HEK293 (cell line): ENCODE measurements around the gene MEST.

Experiments
- ATF2 ChIP-seq: fragments of 450-650 bp; formaldehyde crosslinking; IDR thresholded peaks from 2 replicates; pipeline ENCODE4 v1.5.1; 2016; ENCODE audit warnings: missing biosample characterization, missing genetic modification characterization, low read depth
- CTCF ChIP-seq: fragments of 450-650 bp; formaldehyde crosslinking; IDR thresholded peaks from 2 replicates; pipeline ENCODE4 v1.5.1; 2016; ENCODE audit warnings: missing biosample characterization, missing genetic modification characterization
- PRDM1 ChIP-seq: fragments of 450-650 bp; formaldehyde crosslinking; IDR thresholded peaks from 2 replicates; pipeline ENCODE4; 2016; ENCODE audit warnings: missing biosample characterization, missing genetic modification characterization
- ZNF146 ChIP-seq: fragments of 450-650 bp; formaldehyde crosslinking; IDR thresholded peaks from 2 replicates; pipeline ENCODE4 v1.5.1; 2016; ENCODE audit warnings: missing biosample characterization, missing genetic modification characterization
- ZNF169 ChIP-seq: fragments of 450-650 bp; formaldehyde crosslinking; IDR thresholded peaks from 2 replicates; pipeline ENCODE4 v1.5.1; 2016; ENCODE audit warnings: missing biosample characterization, missing genetic modification characterization
- ZNF404 ChIP-seq: fragments of 450-650 bp; formaldehyde crosslinking; IDR thresholded peaks from 2 replicates; pipeline ENCODE4 v1.5.1; 2017; ENCODE audit warnings: missing biosample characterization, missing genetic modification characterization
- ZNF501 ChIP-seq: fragments of 450-650 bp; formaldehyde crosslinking; IDR thresholded peaks from 2 replicates; pipeline ENCODE4 v1.5.1; 2016; ENCODE audit warnings: missing biosample characterization, missing genetic modification characterization
- ZNF571 ChIP-seq: fragments of 450-650 bp; formaldehyde crosslinking; IDR thresholded peaks from 2 replicates; pipeline ENCODE4 v1.5.0; 2017; ENCODE audit warnings: missing biosample characterization, missing genetic modification characterization
- TF ChIP-seq, protein P1 (sequence below): fragments of 450-650 bp; formaldehyde crosslinking; IDR thresholded peaks from 2 replicates; pipeline ENCODE4 v1.5.1; 2016; ENCODE audit warnings: missing biosample characterization, missing genetic modification characterization

DNA sequence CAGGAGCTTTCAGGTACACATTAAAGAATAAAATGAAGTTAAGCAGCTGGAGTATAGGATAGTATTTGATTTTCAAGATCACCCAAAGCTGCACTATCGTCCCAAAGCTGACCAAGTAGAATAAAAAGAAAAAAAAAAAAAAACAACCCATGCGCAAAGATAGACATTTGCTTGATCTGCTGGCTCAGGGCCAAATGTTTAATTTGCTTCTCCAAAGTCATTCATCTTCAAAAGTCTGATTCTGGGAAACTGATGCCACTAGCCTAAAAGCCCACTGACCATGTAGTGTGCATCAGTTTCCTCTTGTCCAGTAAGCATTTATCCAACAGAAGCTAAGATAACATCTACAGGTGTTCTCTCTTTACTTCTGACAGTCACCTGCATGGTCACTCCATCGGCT lies 14.5 kb downstream of the MEST start:
- TF ChIP-seq ATF2 = no peak
- TF ChIP-seq CTCF = no peak
- TF ChIP-seq PRDM1 = no peak
- no peak for TF ChIP-seq ZNF404
- no peak for TF ChIP-seq ZNF146 (tag by site-specific recombination)
- no peak for TF ChIP-seq ZNF571 (tag by site-specific recombination)
- TF ChIP-seq, protein P1, sequence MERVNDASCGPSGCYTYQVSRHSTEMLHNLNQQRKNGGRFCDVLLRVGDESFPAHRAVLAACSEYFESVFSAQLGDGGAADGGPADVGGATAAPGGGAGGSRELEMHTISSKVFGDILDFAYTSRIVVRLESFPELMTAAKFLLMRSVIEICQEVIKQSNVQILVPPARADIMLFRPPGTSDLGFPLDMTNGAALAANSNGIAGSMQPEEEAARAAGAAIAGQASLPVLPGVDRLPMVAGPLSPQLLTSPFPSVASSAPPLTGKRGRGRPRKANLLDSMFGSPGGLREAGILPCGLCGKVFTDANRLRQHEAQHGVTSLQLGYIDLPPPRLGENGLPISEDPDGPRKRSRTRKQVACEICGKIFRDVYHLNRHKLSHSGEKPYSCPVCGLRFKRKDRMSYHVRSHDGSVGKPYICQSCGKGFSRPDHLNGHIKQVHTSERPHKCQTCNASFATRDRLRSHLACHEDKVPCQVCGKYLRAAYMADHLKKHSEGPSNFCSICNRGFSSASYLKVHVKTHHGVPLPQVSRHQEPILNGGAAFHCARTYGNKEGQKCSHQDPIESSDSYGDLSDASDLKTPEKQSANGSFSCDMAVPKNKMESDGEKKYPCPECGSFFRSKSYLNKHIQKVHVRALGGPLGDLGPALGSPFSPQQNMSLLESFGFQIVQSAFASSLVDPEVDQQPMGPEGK (tag by site-specific recombination) = no peak
- no peak for TF ChIP-seq ZNF169
- no peak for TF ChIP-seq ZNF501 (tag by site-specific recombination)
